HCT116 (cell line): ENCODE results near the gene RAD52. TPM values are rescaled to one million over a fixed set of nuclear protein-coding genes. Genes with fewer than 3 reads are reported as not detected.

Experiments used
- ATAC-seq: fragments of 200-7000 bp; cut with Tn5 transposase; 2 replicates; pipeline ENCODE4 v1.9.1; 2020; ENCODE audit warnings: mild to moderate bottlenecking, moderate library complexity
- BruUV-seq: library from RNA; stranded (reverse); fragments of 400-500 nt; replicated peaks from 2 replicates; lab custom pipeline; 2021; lab: Mats Ljungman, UMichigan
- CTCF ChIA-PET: fragments of 300-600 bp; sonication (Branson Sonifier 250); formaldehyde crosslinking; loops from one replicate; lab custom pipeline; 2021; ENCODE audit warnings: antibody characterized with exemption; lab: Charles Lee
- POLR2A ChIA-PET: fragments of 300-600, 350-600 bp; sonication (Branson Sonifier 250); formaldehyde crosslinking; loops from one replicate; lab custom pipeline; 2021; ENCODE audit warnings: antibody characterized with exemption; lab: Charles Lee
- RAD21 ChIA-PET, 2 experiments: fragments of 300-600 bp; sonication (Branson Sonifier 250); formaldehyde crosslinking; loops; one replicate each; lab custom pipeline; 2023; ENCODE audit warnings: low total read pairs in 2 of 2; ENCODE audit not compliant: uncharacterized antibody in 2 of 2, unreplicated experiment in 2 of 2, low non-redundant PET in 1 of 2; lab: Charles Lee
- DNase-seq: peaks from one replicate; pipeline ENCODE4 v3.0.0-alpha.2; 2010; ENCODE audit warnings: low read depth, low spot score
- H2AFZ ChIP-seq: fragments of 200-600 bp; shearing (Covaris generic), sonication (generic); 2 replicates; pipeline ENCODE4 v1.6.1; 2017; ENCODE audit warnings: low read depth, mixed run types, mixed read lengths, antibody characterized with exemption, low read length; ENCODE audit not compliant: poor library complexity, severe bottlenecking
- H3K27ac ChIP-seq: 2 replicates; pipeline ENCODE4 v1.5.1; 2012; ENCODE audit warnings: low read depth, low read length
- H3K27me3 ChIP-seq: fragments of 200-600 bp; sonication (generic); 2 replicates; pipeline ENCODE4 v1.6.1; 2016; ENCODE audit warnings: mixed run types, low read length, mixed read lengths; ENCODE audit not compliant: insufficient read depth
- H3K36me3 ChIP-seq, 2 experiments: fragments of 200-500 bp in 1 of 2; fragments of 200-600 bp in 1 of 2; sonication (Bioruptor generic) in 1 of 2; sonication (generic) in 1 of 2; 2 replicates each; pipeline versions ENCODE4 v1.5.1 to v1.6.1; 2014 to 2016; ENCODE audit warnings: low read length in 2 of 2, inconsistent platforms in 1 of 2, mixed read lengths in 1 of 2, mixed run types in 1 of 2; ENCODE audit not compliant: insufficient read depth in 2 of 2, control insufficient read depth in 1 of 2
- H3K4me1 ChIP-seq, 2 experiments: fragments of 200-600 bp in 1 of 2; sonication (generic) in 1 of 2; 2 replicates each; pipeline versions ENCODE4 v1.5.1 to v1.6.1; 2012 to 2017; ENCODE audit warnings: low read length in 2 of 2, inconsistent platforms in 1 of 2, mild to moderate bottlenecking in 1 of 2, mixed read lengths in 1 of 2, mixed run types in 1 of 2, moderate library complexity in 1 of 2; ENCODE audit not compliant: insufficient read depth in 2 of 2, control insufficient read depth in 1 of 2
- H3K4me2 ChIP-seq: fragments of 200-600 bp; sonication (generic); 2 replicates; pipeline ENCODE4 v1.6.1; 2017; ENCODE audit warnings: mixed run types, low read length, mixed read lengths
- H3K4me3 ChIP-seq, 2 experiments: fragments of 200-600 bp in 1 of 2; sonication (generic) in 1 of 2; replicated peaks in 1 of 2; 2 replicates each; pipeline ENCODE4 v1.5.1; 2011 to 2016; ENCODE audit warnings: low read length in 2 of 2, control low read depth in 1 of 2, low read depth in 1 of 2, mild to moderate bottlenecking in 1 of 2, mixed read lengths in 1 of 2, mixed run types in 1 of 2
- H3K79me2 ChIP-seq: fragments of 200-600 bp; sonication (generic); 2 replicates; pipeline ENCODE4 v1.6.1; 2017; ENCODE audit warnings: mild to moderate bottlenecking, mixed run types, low read length, moderate library complexity, mixed read lengths; ENCODE audit not compliant: insufficient read depth
- H3K9ac ChIP-seq: fragments of 200-600 bp; sonication (generic); 2 replicates; pipeline ENCODE4 v1.6.1; 2016; ENCODE audit warnings: low read length, mixed read lengths
- H3K9me2 ChIP-seq: fragments of 200-600 bp; sonication (generic), shearing (Covaris generic); 2 replicates; pipeline ENCODE4 v1.6.1; 2017; ENCODE audit warnings: mixed run types, mild to moderate bottlenecking, moderate library complexity; ENCODE audit not compliant: insufficient read depth
- H3K9me3 ChIP-seq, 2 experiments: fragments of 200-500 bp in 1 of 2; fragments of 200-600 bp in 1 of 2; sonication (Bioruptor generic) in 1 of 2; sonication (generic) in 1 of 2; 2 replicates each; pipeline ENCODE4 v1.6.1; 2014 to 2017; ENCODE audit warnings: low read length in 2 of 2, mixed read lengths in 2 of 2, inconsistent platforms in 1 of 2, low read depth in 1 of 2, mild to moderate bottlenecking in 1 of 2, mixed run types in 1 of 2, moderate library complexity in 1 of 2; ENCODE audit not compliant: control insufficient read depth in 1 of 2, insufficient read depth in 1 of 2
- H4K20me1 ChIP-seq: fragments of 200-600 bp; sonication (generic), shearing (Covaris generic); 2 replicates; pipeline ENCODE4 v1.6.1; 2017; ENCODE audit warnings: mixed run types, mild to moderate bottlenecking, moderate library complexity; ENCODE audit not compliant: insufficient read depth
- CTCF ChIP-seq, 3 experiments: fragments of 200-600 bp in 1 of 3; sonication (generic) in 1 of 3; IDR thresholded peaks in 2 of 3; conservative IDR thresholded peaks in 1 of 3; 2 replicates each; pipeline ENCODE4 v1.5.1; 2012 to 2017; ENCODE audit warnings: low read depth in 2 of 3, low read length in 2 of 3, antibody characterized with exemption in 1 of 3, borderline replicate concordance in 1 of 3, control low read depth in 1 of 3, mild to moderate bottlenecking in 1 of 3, mixed read lengths in 1 of 3, mixed run types in 1 of 3, moderate library complexity in 1 of 3; ENCODE audit not compliant: insufficient read depth in 1 of 3
- EZH2 ChIP-seq: fragments of 200-600 bp; sonication (generic); IDR thresholded peaks from 2 replicates; pipeline ENCODE4 v1.6.1; 2017; ENCODE audit warnings: antibody characterized with exemption, mixed run types
- FOSL1 ChIP-seq: IDR thresholded peaks from 2 replicates; pipeline ENCODE4 v1.6.1; 2012; ENCODE audit warnings: low read depth
- MAX ChIP-seq: IDR thresholded peaks from 2 replicates; pipeline ENCODE4 v1.6.1; 2012
- POLR2AphosphoS5 ChIP-seq: IDR thresholded peaks from 2 replicates; pipeline ENCODE4 v1.6.1; 2011; ENCODE audit warnings: mild to moderate bottlenecking, low read depth, low read length, moderate library complexity
- REST ChIP-seq: IDR thresholded peaks from 2 replicates; pipeline ENCODE4 v1.6.1; 2012; ENCODE audit warnings: low read depth
- ZFX ChIP-seq: fragments of 450-650 bp; IDR thresholded peaks from 2 replicates; pipeline ENCODE4 v1.6.1; 2017
- ZNF274 ChIP-seq: fragments of 200-500 bp; sonication (Bioruptor generic); IDR thresholded peaks from 2 replicates; pipeline ENCODE4 v1.6.1; 2014; ENCODE audit warnings: mild to moderate bottlenecking, low read depth, low read length, inconsistent platforms
- intact Hi-C: fragments of 100-400 bp; cut with micrococcal nuclease; formaldehyde crosslinking; loops from 2 replicates; pipeline ENCODE4 v1.10.0; 2022
- total RNA-seq: library from RNA; stranded (reverse); gene quantifications from one replicate; pipeline ENCODE4 v1.2.1, GENCODE V29; 2021; ENCODE audit not compliant: unreplicated experiment

The RAD52 gene
- total RNA-seq, 1 experiment from 2014 or later, result 24.4 TPM

- intact Hi-C loops, result loop anchor here (2.0 to 5.0 kb wide), 2 partner anchors 195 to 634 kb away; partner anchors contain the start of gene WNK1
- peak overlapping the region; percentile 86 for H3K27ac ChIP-seq
- H2AFZ ChIP-seq, result no peak overlapping the region
- DNase-seq, result no peak
- RAD21 ChIA-PET, result interaction anchor here in 1 of 2 experiments (0.7 kb wide), 1 partner anchor 378 kb away, joined by 3 read pairs; no protein-coding TSS in a partner anchor
- ATAC-seq, result no peak
- H3K27me3 ChIP-seq, result no peaks in the 10 kb centered on the region
- H3K9me3 ChIP-seq, result no peaks in the 10 kb centered on the region
- peaks cover 0 to 13% of the 10 kb centered on the region in 2 experiments; a peak in 2 of 4 replicates for H3K36me3 ChIP-seq
- no peaks in the 10 kb centered on the region for H4K20me1 ChIP-seq
- POLR2A ChIA-PET, result interaction anchor here (1.5 kb wide), 1 partner anchor 7 kb away, joined by 4 read pairs; no protein-coding TSS in a partner anchor
- peak overlapping the region; percentile 80 for H3K4me2 ChIP-seq
- peak overlapping the region; percentile 57 to 94 for H3K4me3 ChIP-seq
- peaks cover 5 to 12% of the 10 kb centered on the region in 2 experiments for H3K4me1 ChIP-seq
- no peak for TF ChIP-seq ZNF274
- TF ChIP-seq CTCF (IDR thresholded peaks at IDR 0.05 in 2 of 3, conservative IDR thresholded peaks at IDR 0.05 in 1 of 3; ENCODE audit: borderline replicate concordance in 1 of 3, insufficient read depth in 1 of 3, low read depth in 2 of 3, low read length in 2 of 3), result no peak
- no peak for TF ChIP-seq POLR2AphosphoS5
- TF ChIP-seq EZH2, result no peak
- TF ChIP-seq REST, result no peak
- no peak for TF ChIP-seq MAX
- TF ChIP-seq ZFX, result no peak
- TF ChIP-seq FOSL1, result no peak
- no peaks in the 10 kb centered on the region for H3K9me2 ChIP-seq
- BruUV-seq, result no TSS peak
- H3K79me2 ChIP-seq, result peaks cover 54% of the 10 kb centered on the region
- CTCF ChIA-PET, result interaction anchor here (1.7 kb wide), 1 partner anchor 635 kb away, joined by 9 read pairs; no protein-coding TSS in a partner anchor
- H3K9ac ChIP-seq, result peak overlapping the region; percentile 91
Observed at GRCh38 chr12:948238-948637, 1.3 kb downstream of the RAD52 start.
